Ovary (tissue), 10 donors: ENCODE data around the gene CEP76. TPM values are rescaled to one million over a fixed set of nuclear protein-coding genes. Genes with fewer than 3 reads are reported as not detected.

Source experiments
- DNase-seq, 5 donors: peaks; one replicate each; pipeline ENCODE4 v3.0.0-alpha.2; 2019 to 2020
- H3K27ac ChIP-seq, 2 donors: fragments of 200-600 bp; one replicate each; pipeline versions ENCODE4 v1.5.1 to v1.8.0; 2019 to 2022
- H3K27me3 ChIP-seq: fragments of 200-600 bp; one replicate; pipeline ENCODE4 v1.8.0; 2022
- H3K36me3 ChIP-seq: fragments of 200-600 bp; sonication (generic); one replicate; pipeline ENCODE4 v1.5.1; 2019
- H3K4me1 ChIP-seq: one replicate; pipeline ENCODE4 v1.8.1; 2013; ENCODE audit warnings: mild to moderate bottlenecking, moderate library complexity; ENCODE audit not compliant: insufficient read depth
- H3K4me3 ChIP-seq: fragments of 200-600 bp; sonication (generic); one replicate; pipeline ENCODE4 v1.5.1; 2017
- H3K9me3 ChIP-seq, 2 donors: fragments of 200-600 bp in 1 of 2; sonication (generic) in 1 of 2; one replicate each; pipeline versions ENCODE4 v1.5.1 to v1.8.1; 2013 to 2019; ENCODE audit warnings: mild to moderate bottlenecking in 1 of 2, moderate library complexity in 1 of 2
- EP300 ChIP-seq: sonication (generic); formaldehyde crosslinking; IDR thresholded peaks from one replicate; pipeline ENCODE4 v1.6.1; 2017; ENCODE audit warnings: antibody characterized with exemption
- POLR2A ChIP-seq: fragments of 450-650 bp; IDR thresholded peaks from one replicate; pipeline ENCODE4 v1.6.1; 2017; ENCODE audit warnings: antibody characterized with exemption, mild to moderate bottlenecking, moderate library complexity
- WGBS, 3 donors: extraction: QIAGEN DNeasy Blood & Tissue Kit in 1 of 3; methylation state at CpG; one replicate each; pipeline versions ENCODE4 v1.1.5 to v1.1.7; 2013 to 2017; 5-methylcytosine and 5-hydroxymethylcytosine counted together
- intact Hi-C, 4 donors: fragments of 100-400 bp; cut with DNase I; formaldehyde crosslinking; loops; one replicate each; pipeline versions ENCODE4 v1.11.0 to v1.15.1; 2022 to 2023
- long read RNA-seq, 3 donors: library from polyadenylated mRNA in 2 of 3; unstranded in 2 of 3; transcript quantifications; one replicate each; pipeline ENCODE4 v2.0.0 and lab custom pipeline, GENCODE V29; 2021 to 2026
- polyA plus RNA-seq, 2 donors: library from polyadenylated mRNA; stranded (reverse); fragments of 200-250 nt in 1 of 2; fragments of 350-450 nt in 1 of 2; fragmentation: Illumina TruSeq in 1 of 2; extraction: RNeasy Lipid Tissue Mini Kit (QIAGEN cat#74804) in 1 of 2; gene quantifications; one replicate each; pipeline ENCODE4 v1.2.3, GENCODE V29; 2013 to 2014
- total RNA-seq, 7 donors: library from RNA; depleted of rRNA in 2 of 7; stranded (reverse); fragments of >200 nt in 2 of 7; fragmentation: NEBNext Ultra II Directional in 3 of 7; extraction: Animal tissue kit (Norgen Biotek cat#: 25700) in 3 of 7; gene quantifications; one replicate each; pipeline versions ENCODE4 v1.1.0 to v1.2.4, GENCODE V29; 2016 to 2023
- TF ChIP-seq, protein P1 (sequence below), 3 donors: fragments of 450-650 bp in 2 of 3; fragments of 200-600 bp in 1 of 3; IDR thresholded peaks; one replicate each; pipeline versions ENCODE4 v1.5.1 to v1.8.0; 2016 to 2022; ENCODE audit warnings: antibody characterized with exemption in 3 of 3, mild to moderate bottlenecking in 1 of 3
- donor health status: DM: no; HTN: no; CAD: no; lungs with moderate emphysema.
- donor health status: DM: no; HTN: no; CAD: no.
- donor health status: Bipolar disorder and iron deficiency.
- donor health status: DM: yes; HTN: yes; CAD: no.
- donor health status: DM: no; HTN: no; CAD: no.
- donor health status: DM: yes; HTN: yes; CAD: no.

The CEP76 gene, protein sequence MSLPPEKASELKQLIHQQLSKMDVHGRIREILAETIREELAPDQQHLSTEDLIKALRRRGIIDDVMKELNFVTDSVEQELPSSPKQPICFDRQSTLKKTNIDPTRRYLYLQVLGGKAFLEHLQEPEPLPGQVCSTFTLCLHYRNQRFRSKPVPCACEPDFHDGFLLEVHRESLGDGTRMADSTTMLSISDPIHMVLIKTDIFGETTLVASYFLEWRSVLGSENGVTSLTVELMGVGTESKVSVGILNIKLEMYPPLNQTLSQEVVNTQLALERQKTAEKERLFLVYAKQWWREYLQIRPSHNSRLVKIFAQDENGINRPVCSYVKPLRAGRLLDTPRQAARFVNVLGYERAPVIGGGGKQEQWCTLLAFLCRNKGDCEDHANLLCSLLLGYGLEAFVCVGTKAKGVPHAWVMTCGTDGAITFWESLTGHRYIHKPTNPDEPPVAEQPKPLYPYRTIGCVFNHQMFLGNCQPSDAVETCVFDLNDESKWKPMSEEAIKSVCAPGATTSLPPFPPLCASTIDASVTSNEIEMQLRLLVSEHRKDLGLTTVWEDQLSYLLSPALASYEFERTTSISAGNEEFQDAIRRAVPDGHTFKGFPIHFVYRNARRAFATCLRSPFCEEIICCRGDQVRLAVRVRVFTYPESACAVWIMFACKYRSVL
- 1 to 10 TPM; 4.8 to 8.3 (median 5.9) TPM for total RNA-seq
- 1 to 10 TPM; 5.4 to 6.7 TPM for polyA plus RNA-seq
- long read RNA-seq, donor 1, transcript CEP76-201 (12 exons, 2,939 nt), result major isoform, 14 of 25 reads
- long read RNA-seq, donor 1, partial matches to known transcripts, result 1 of 25 reads
- long read RNA-seq, donor 1, other reads (novel, unspliced or antisense), result 10 of 25 reads
- long read RNA-seq, donor 2, partial matches to known transcripts, result 83 of 287 reads
- long read RNA-seq, donor 2, other reads (novel, unspliced or antisense), result 204 of 287 reads
- long read RNA-seq, donor 3, transcript CEP76-201 (12 exons, 2,939 nt), result major isoform, 7 of 16 reads
- long read RNA-seq, donor 3, partial matches to known transcripts, result 2 of 16 reads
- long read RNA-seq, donor 3, other reads (novel, unspliced or antisense), result 6 of 16 reads

DNA sequence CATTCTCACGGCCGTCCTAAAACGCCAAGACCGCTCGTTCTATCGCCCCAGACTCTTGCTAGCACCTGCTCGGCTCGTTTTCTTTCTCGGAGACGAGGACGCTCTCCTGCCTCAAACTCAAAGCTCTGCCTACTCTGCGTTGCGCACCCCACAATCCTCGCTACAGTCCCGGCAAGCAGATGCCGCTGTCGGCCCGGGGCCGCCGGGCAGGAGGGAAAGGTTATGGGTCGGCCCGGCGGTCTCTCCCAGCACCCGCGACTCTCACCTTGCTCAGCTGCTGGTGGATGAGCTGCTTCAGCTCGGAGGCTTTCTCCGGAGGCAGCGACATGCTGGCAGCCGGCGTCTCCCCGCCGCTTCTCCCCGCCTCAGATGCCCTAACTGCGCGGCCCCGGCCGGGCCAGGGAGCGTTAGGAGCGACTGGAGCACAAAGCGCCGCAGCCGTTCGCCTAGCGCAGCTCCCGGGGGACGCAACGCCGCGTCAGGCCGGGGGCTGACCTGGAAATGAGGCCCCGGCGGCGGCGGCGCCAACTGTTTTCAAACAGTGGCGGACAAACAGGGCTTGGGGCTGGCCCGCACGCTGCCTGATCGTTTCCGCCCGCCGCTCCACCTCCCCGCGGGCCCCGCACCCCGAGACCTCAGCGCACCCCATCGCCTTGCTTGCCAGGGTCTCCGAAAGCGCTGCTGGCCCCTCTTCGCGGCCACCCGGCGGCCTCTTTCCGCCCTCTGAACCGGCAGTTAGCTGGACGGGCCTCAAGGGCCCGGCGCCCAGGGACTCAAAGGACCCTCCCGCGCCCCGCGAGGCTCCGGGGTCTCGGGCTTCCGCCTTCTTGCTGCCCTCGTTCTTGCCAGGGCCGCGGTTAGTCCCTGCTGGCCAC, at the start of gene CEP76, which contains the start of gene PSMG2:
CEP76 (minus strand) TSS at position 503 of the 875 bp plus-strand sequence; CDS start at position 328, 175 bp downstream.
PSMG2 (plus strand) TSS at position 822 of the 875 bp plus-strand sequence. CDS start 66 bp downstream, outside the sequence.
- Histone ChIP-seq H3K36me3 (no peaks in the 10 kb centered on the region), H3K9me3 (no peaks in the 10 kb centered on the region), H3K27me3 (no peaks in the 10 kb centered on the region), H3K27ac (peak within 1 kb of the TSS; percentile 93 to 98), H3K4me1 (peaks cover 8% of the 10 kb centered on the region), H3K4me3 (peak within 1 kb of the TSS; percentile 87)
- DNase-seq, result peak; percentile 87 to 95 (median 90)
- intact Hi-C loops, result no loop called here
- TF ChIP-seq, protein P1, sequence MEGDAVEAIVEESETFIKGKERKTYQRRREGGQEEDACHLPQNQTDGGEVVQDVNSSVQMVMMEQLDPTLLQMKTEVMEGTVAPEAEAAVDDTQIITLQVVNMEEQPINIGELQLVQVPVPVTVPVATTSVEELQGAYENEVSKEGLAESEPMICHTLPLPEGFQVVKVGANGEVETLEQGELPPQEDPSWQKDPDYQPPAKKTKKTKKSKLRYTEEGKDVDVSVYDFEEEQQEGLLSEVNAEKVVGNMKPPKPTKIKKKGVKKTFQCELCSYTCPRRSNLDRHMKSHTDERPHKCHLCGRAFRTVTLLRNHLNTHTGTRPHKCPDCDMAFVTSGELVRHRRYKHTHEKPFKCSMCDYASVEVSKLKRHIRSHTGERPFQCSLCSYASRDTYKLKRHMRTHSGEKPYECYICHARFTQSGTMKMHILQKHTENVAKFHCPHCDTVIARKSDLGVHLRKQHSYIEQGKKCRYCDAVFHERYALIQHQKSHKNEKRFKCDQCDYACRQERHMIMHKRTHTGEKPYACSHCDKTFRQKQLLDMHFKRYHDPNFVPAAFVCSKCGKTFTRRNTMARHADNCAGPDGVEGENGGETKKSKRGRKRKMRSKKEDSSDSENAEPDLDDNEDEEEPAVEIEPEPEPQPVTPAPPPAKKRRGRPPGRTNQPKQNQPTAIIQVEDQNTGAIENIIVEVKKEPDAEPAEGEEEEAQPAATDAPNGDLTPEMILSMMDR (IDR thresholded peaks at IDR 0.05), result no peak
- peak; percentile 67 for TF ChIP-seq POLR2A
- 0% methylated on average over 63 to 89 of the region's 89 CpGs for WGBS, 3 donors

DNA sequence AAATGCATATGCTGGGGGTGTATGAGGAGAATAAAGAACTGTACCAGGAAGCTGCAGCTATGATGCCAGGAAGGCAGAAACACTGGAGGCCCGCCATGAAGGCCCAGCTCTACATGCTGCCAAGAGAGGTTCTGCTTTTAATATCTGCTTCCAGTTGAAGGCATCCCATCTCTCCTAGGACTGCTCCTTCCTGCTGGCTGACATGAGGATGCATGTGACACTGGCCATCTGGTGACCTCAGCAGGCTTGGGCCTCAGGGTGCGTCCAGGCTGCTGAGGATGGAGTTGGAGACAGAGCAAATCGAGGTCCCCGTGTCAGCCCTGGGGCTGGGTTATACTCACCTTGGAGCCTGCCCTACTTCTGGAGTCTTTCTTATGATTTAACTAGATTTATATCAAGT, 49.4 kb upstream of the CEP76 start:
- H3K27me3 ChIP-seq, result no peaks in the 10 kb centered on the region
- no peak for DNase-seq
- intact Hi-C loops, result no loop called here
- TF ChIP-seq EP300, result no peak
- no peak for TF ChIP-seq POLR2A
- TF ChIP-seq, protein P1 (IDR thresholded peaks at IDR 0.05), result no peak
- H3K4me3 ChIP-seq, result no peak overlapping the region
- no peaks in the 10 kb centered on the region for H3K9me3 ChIP-seq
- WGBS, 3 donors, result 82 to 91% (median 85%) methylated on average over 4 of the region's 4 CpGs
- no peaks in the 10 kb centered on the region for H3K4me1 ChIP-seq
- no peak overlapping the region for H3K27ac ChIP-seq
- no peaks in the 10 kb centered on the region for H3K36me3 ChIP-seq

DNA sequence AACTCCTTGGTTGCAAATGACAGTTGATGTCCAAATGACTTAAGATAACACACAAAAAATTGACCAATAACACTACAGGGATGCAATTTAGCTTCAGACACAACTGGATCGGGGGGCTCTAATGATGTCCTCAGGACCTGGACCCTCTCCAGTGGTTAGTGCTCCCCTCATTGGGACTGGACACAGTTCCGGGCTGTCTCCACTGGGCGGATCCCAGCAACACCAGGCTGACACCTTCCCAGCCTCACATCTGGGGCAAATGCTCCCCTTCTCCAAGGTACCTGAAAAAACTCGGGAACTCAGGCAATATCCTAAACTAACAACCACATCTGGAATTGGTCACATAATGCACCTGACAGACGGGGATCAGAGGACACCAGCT, 49.0 kb upstream of the CEP76 start:
- Histone ChIP-seq H3K9me3 (no peaks in the 10 kb centered on the region), H3K4me1 (no peaks in the 10 kb centered on the region), H3K27ac (no peak overlapping the region), H3K36me3 (no peaks in the 10 kb centered on the region), H3K27me3 (no peaks in the 10 kb centered on the region), H3K4me3 (no peak overlapping the region)
- no peak for DNase-seq
- intact Hi-C loops, result no loop called here
- WGBS, 3 donors, result 86 to 88% (median 86%) methylated on average over 5 of the region's 5 CpGs
- TF ChIP-seq POLR2A, result no peak
- no peak for TF ChIP-seq EP300
- TF ChIP-seq, protein P1 (IDR thresholded peaks at IDR 0.05), result no peak
